ENCODE data around the gene ELMOD3.
"Not testable (repeated sequence)": the region's sequence is repeated elsewhere in the genome, so short reads cannot be mapped to it uniquely, and the experiment has no call there.

ELMOD3 gene

DNA sequence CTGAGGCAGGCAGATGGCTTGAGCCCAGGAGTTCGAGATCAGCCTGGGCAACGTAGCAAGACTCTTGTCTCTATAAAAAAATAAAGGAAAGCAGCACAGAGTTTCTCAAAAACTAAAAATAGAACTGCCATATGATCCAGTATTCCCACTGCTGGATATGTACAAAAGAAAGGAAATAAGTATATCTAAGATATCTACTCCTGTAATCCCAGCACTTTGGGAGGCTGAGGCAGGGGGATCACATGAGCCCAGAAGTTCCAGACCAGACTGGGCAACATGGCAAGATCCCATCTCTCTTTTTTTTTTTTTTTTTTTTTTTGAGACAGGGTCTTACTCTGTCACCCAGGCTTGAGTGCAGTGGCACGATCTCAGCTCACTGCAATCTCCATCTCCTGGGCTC lies 24.9 kb upstream of the ELMOD3 start:
- DNase-seq: not testable (repeated sequence)

DNA sequence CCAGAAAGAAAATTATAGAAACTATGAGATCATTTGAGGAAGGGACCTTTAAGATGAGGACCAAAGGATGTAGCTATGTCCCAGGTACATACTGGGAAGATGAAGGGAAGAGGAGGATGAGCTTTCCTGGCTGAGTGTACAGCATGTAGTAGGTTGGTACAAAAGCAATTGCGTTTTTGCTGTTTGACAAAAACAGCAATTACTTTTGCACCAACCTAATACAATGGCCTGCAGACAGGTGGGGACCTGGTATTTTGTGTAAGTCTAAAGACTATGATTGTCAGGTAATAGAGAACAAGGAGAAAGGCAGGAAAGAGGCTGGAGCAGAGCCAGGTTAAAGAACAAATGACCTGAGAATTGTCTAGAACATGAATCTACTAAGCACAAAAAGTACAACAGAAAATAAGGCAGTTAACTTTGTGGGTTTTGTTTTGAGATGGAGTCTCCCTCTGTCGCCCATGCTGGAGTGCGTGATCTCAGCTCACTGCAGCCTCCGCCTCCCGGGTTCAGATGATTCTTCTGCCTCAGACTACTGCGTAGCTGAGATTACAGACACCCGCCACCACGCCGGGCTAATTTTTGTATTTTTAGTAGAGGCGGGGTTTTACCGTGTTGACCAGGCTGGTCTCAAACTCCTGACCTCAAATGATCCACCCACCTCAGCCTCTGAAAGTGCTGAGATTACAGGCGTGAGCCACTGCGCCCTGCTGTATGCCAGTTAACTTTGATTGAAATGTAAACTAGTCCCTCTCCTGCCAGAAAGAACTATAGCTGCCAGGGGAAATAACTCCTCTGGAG lies 23.5 kb upstream of the ELMOD3 start:
- DNase-seq: no peak

- not testable (repeated sequence) for DNase-seq
Observed at GRCh38 chr2:85333877-85334276, 20.7 kb upstream of the ELMOD3 start.

- no peak for DNase-seq
Observed at GRCh38 chr2:85334928-85335327, 19.6 kb upstream of the ELMOD3 start.

DNA sequence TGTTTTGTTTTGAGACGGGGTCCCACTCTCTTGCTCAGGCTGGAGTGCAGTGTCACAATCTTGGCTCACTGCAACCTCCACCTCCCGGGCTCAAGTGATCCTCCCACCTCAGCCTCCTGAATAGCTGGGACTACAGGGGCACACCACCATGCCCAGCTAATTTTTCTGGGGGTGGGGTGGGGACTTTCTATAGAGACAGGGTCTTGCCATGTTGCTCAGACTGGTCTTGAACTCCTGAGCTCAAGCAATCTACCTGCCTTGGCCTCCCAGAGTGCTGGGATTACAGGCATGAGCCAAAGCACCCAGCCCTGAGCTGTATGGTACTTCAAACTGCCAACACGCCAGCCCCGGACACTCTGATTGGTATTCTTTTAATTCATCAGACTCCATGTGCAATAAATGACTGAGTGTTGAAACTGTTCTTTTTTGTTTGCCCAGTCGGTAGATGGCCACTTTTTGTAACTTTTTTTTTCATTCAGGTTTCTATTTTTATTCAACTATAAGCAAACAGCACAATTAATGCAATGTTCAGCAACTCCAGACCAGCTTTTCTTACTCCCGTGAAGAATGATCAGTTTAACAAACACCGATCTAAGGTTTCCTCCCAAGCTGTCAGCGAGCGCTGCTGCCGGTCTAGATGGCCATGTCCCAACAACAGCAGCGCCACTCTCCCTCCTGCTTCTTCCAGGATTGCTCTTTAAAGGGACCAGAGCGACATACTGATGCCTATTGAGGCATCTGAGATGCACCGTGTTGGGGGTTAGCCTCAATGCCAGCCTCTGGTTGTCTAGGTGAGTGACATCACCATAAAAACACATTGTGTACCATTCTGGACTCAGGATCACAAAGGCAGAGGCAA lies 14.3 kb upstream of the ELMOD3 start:
- no peak for DNase-seq

- DNase-seq: no peak
Observed at GRCh38 chr2:85341269-85342029, 13.1 kb upstream of the ELMOD3 start.

GRCh38 chr2:85342156-85342555 lies 12.4 kb upstream of the ELMOD3 start:
- DNase-seq: no peak

DNA sequence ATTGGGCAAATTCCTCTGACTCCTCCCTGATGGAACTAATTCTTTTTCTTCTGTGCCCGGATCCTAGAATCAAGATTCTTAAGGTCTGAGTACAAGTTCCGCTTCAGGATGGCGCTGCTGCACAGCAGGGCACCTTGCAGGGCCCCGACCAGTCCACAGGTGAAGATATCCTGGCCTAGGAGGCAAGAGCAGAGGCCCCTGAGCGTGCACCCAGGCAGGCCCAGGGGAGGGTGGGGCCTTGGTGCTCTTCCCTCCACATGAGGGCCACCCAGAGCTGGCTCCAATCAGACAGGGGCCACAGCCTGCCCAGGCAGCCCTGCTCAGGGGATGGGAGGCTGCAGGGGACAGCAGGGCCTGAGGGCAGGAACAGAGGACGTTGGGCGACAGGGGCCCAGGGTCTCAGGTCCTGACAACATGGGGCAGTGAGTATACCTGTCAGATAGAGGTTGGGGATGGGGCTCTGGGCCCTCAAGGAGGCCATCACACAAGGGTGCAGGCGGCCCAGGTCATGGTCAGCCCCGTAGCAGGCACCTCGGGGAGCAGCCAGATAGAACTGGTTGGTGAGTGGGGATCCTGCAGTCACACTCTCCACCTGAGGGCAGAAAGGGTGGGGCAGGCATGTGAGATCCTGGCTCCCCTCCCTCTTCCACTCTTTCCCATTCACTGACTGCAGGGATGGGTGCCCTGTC lies 11.2 kb upstream of the ELMOD3 start:
- not testable (repeated sequence) for DNase-seq

DNA sequence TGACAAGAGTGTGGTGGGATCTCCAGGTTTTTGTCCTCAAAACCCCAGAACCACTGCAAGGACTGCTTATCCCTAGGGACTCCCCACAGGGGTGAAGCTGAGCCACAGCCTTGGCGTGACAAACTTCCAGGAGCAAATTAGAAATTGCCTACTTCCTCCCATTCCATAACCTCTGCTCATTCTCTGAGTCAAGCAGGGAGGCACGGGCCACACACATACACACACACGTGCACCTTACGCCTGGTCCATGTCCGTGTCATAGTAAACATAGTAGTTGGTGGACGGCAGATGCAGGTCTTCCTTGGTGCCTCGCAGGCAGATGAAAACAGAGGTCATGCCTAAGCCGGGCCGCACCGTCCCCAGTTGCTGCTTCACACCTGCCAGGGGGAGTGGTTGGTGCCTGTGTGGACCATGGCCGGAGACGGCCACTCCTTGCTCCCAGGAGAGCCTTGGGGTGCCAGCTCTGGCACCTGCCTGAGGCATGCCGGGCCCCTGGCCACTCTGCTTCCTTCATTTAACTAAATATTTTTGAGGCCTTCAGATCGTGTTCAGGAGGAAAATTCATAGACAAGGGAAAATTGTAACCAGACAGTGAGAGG lies 10.1 kb upstream of the ELMOD3 start:
- no peak for DNase-seq

DNA sequence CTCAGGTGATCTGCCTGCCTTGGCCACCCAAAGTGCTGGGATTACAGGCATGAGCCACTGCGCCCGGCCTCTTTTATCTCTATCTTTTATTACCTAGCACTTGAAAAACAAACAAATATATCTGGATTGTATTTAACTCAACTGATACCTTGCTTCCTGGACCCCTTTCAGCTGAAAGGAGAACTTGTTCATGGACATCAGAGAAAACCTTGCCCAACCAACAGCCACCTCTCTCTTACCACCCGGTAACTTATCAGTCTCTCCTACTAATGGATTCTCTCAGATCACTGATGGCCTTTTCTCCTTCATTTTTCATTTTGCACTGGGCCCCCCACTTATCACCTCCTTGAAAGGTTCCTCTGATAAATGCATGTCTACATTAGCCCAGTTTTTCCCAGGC lies 7.0 kb upstream of the ELMOD3 start:
- DNase-seq: no peak

DNA sequence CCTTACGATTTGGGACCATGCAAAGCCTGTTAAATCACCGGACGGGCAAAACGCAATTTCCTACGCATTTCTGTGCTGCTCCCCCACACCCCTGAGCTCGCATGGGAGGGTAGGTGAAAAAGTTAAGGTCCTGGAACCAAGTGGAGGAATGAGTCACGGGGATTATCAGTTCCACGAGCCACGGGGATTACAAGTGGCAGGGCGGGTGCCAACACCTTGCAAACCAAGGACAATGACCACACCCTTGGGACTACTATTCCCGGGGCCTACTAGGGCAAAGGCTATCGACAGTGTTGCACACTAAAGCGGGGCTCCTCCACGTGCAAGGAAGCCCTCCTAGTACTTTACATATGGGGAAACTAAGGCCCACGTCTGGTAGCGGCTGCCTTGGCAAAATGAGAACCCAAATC lies 688 bp upstream of the ELMOD3 start:
- peak; percentile 26 for DNase-seq

DNA sequence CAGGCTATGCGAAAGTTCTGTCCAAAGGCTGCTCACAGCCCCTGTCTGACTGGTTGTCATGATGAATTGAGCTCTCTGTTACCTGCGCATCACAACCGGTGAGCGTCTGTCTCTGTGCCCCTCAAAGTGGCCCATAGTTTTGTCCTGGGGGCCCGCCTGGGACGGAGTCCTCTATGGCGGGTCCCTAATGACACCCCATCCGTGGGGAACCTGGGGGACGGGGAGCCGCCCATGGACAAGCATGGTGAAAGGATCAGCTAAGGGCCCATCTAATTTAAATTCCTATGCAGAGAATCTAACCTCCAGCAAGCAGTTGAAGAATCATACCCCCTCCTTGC lies 473 bp downstream of the ELMOD3 start:
- DNase-seq: no peak

DNA sequence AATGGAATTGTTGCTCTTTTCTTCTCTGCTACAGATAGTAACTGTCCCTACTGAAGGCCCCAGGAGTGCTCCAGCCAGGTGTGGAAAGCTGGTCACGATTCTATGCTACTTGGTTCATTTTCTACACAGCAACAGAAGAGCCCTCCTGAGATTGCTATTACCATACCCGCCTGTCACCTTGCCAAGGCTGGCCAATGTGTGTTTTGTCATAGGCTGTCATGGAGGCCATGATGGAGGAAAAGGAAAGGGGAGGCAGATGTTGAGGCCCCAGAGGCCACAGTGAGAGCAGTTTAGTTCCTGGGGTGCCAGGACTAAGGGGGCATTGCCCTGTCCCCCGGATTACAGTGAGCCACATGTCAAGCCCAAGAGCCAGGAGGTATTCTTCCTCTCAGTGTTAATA lies 952 bp downstream of the ELMOD3 start:
- DNase-seq: no peak

GRCh38 chr2:85356186-85356585 lies 1.6 kb downstream of the ELMOD3 start:
- DNase-seq: no peak

- no peak for DNase-seq
Observed at GRCh38 chr2:85357736-85358135, 3.2 kb downstream of the ELMOD3 start.

- not testable (repeated sequence) for DNase-seq
Observed at GRCh38 chr2:85362653-85363387, 8.3 kb downstream of the ELMOD3 start.

DNA sequence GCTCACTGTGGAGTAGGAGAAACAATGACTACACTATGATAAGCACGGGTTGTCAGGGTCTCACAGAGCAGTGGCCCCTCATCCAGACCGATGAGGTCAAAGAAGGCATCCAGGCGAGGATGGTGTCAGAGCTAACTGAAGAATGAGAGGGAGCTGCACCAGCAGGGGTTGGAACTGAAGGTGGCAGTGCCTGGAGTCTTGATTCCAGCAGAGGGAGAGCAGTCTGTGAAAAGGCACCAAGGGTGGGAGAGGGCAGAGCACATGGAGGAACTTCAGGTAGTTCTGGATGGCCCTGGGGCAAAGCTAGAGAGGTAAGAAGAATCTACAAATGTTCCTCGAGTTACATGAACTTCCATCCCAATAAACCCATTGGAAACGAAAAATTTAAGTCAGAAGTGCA lies 12.6 kb downstream of the ELMOD3 start:
- no peak for DNase-seq

- no peak for DNase-seq
Observed at GRCh38 chr2:85368921-85369320, 14.4 kb downstream of the ELMOD3 start.

GRCh38 chr2:85369500-85369899 lies 14.9 kb downstream of the ELMOD3 start:
- DNase-seq: no peak

DNA sequence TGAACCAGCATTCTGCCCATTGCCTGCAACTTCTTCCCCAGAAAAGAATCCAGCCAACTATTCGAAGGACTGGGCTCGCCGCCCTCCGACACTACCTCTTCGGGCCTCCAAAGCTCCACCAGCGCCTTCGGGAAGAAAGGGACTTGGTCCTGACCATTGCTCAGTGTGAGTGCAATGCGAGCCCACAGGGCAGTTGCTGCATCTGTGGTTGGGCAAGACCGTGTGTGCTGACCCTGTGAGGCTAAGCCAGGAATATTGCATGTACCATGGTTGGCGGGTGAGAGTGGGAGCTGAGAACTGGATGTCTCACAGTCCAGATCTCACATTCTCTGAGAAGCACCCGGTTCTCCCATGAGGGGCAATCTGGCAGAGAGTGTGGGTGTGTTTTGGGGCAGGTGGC lies 16.5 kb downstream of the ELMOD3 start:
- DNase-seq: no peak

GRCh38 chr2:85376291-85377065 lies 21.9 kb downstream of the ELMOD3 start:
- no peak for DNase-seq

Data from NCI-H146 (cell line).